ENCODE data around the gene HS3ST5. TPM values are rescaled to one million over a fixed set of nuclear protein-coding genes. Genes with fewer than 3 reads are reported as not detected.

The HS3ST5 gene
- polyA plus RNA-seq, 3 donors = not detected

GRCh38 chr6:114282292-114282691 is 60.5 kb downstream of the HS3ST5 start:
- Mint-ChIP-seq H3K4me1 (no peaks in the 10 kb centered on the region), H3K9me3 (peaks cover 0 to 1% (median 0%) of the 10 kb centered on the region in 7 donors), H3K27ac (no peak overlapping the region), H3K4me3 (no peak overlapping the region), H3K27me3 (ENCODE audit: low read depth in 3 of 3) (peaks cover 0 to 3% (median 2%) of the 10 kb centered on the region in 3 donors), H3K36me3 (no peaks in the 10 kb centered on the region)
- Histone ChIP-seq H3K36me3 (replicated peaks in 1 of 2; ENCODE audit: control insufficient read depth in 1 of 2, insufficient read depth in 2 of 2, low read length in 2 of 2) (no peaks in the 10 kb centered on the region), H3K27me3 (ENCODE audit: control insufficient read depth in 2 of 2, insufficient read depth in 2 of 2, low read length in 2 of 2) (no peaks in the 10 kb centered on the region), H3K4me1 (ENCODE audit: control insufficient read depth in 1 of 2, insufficient read depth in 2 of 2, low read length in 2 of 2) (no peaks in the 10 kb centered on the region), H3K27ac (ENCODE audit: low read depth in 1 of 2, low read length in 2 of 2) (no peak overlapping the region), H3K4me3 (replicated peaks in 1 of 3; ENCODE audit: low read depth in 2 of 3, low read length in 3 of 3) (no peak overlapping the region), H4K20me1 (ENCODE audit: insufficient read depth, low read length) (no peaks in the 10 kb centered on the region), H2AFZ (ENCODE audit: insufficient read depth, low read depth, low read length, poor library complexity, severe bottlenecking) (no peak overlapping the region), H3K79me2 (ENCODE audit: insufficient read depth, low read length) (no peaks in the 10 kb centered on the region), H3K9me3 (replicated peaks in 1 of 2; ENCODE audit: control insufficient read depth in 1 of 2, insufficient read depth in 1 of 2, low read length in 2 of 2) (no peaks in the 10 kb centered on the region), H3K9ac (ENCODE audit: insufficient read depth, low read length, poor library complexity, severe bottlenecking) (no peak overlapping the region), H3K4me2 (replicated peaks; ENCODE audit: extremely low read depth, low read length, poor library complexity, severe bottlenecking) (no peak overlapping the region)
- WGBS (ENCODE audit: insufficient coverage) = no CpG with 5 or more reads among the region's 6 CpGs
- no peak for DNase-seq
- intact Hi-C loops (cut with micrococcal nuclease) = no loop called here
- TF ChIP-seq CTCF (IDR thresholded peaks at IDR 0.05) = no peak

DNA sequence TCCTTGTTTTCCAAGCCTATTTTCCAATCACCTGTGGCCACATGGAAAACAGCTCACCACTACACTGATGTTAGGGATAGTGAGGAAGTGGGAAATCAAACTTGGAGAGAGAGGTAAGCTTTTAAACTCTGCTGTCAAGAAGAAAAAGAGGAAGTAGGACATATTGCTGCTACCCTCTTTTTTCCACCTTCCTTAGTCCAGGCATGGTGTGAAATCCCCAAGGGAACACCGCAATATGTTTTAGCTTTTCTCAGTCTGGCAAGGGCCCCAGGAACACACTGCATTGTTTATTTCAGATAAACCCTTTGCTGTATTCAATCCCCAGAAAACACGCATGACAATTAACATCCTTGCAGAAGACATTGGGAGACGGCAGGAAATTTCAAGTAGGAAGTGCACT is 61.3 kb downstream of the HS3ST5 start:
- Mint-ChIP-seq H3K36me3 (no peaks in the 10 kb centered on the region), H3K4me3 (no peak overlapping the region), H3K4me1 (no peaks in the 10 kb centered on the region), H3K27me3 (ENCODE audit: low read depth in 3 of 3) (peaks cover 0 to 3% (median 2%) of the 10 kb centered on the region in 3 donors), H3K9me3 (peaks cover 0 to 1% (median 0%) of the 10 kb centered on the region in 7 donors), H3K27ac (no peak overlapping the region)
- Histone ChIP-seq H3K36me3 (replicated peaks in 1 of 2; ENCODE audit: control insufficient read depth in 1 of 2, insufficient read depth in 2 of 2, low read length in 2 of 2) (no peaks in the 10 kb centered on the region), H3K9me3 (replicated peaks in 1 of 2; ENCODE audit: control insufficient read depth in 1 of 2, insufficient read depth in 1 of 2, low read length in 2 of 2) (no peaks in the 10 kb centered on the region), H3K4me3 (replicated peaks in 1 of 3; ENCODE audit: low read depth in 2 of 3, low read length in 3 of 3) (no peak overlapping the region), H3K4me2 (replicated peaks; ENCODE audit: extremely low read depth, low read length, poor library complexity, severe bottlenecking) (no peak overlapping the region), H3K4me1 (ENCODE audit: control insufficient read depth in 1 of 2, insufficient read depth in 2 of 2, low read length in 2 of 2) (no peaks in the 10 kb centered on the region), H4K20me1 (ENCODE audit: insufficient read depth, low read length) (no peaks in the 10 kb centered on the region), H3K27ac (ENCODE audit: low read depth in 1 of 2, low read length in 2 of 2) (no peak overlapping the region), H3K9ac (ENCODE audit: insufficient read depth, low read length, poor library complexity, severe bottlenecking) (no peak overlapping the region), H3K79me2 (ENCODE audit: insufficient read depth, low read length) (no peaks in the 10 kb centered on the region), H2AFZ (ENCODE audit: insufficient read depth, low read depth, low read length, poor library complexity, severe bottlenecking) (no peak overlapping the region), H3K27me3 (ENCODE audit: control insufficient read depth in 2 of 2, insufficient read depth in 2 of 2, low read length in 2 of 2) (no peaks in the 10 kb centered on the region)
- TF ChIP-seq CTCF (IDR thresholded peaks at IDR 0.05) = no peak
- 48% methylated on average over 3 of the region's 3 CpGs for WGBS (ENCODE audit: insufficient coverage)
- DNase-seq = no peak
- intact Hi-C loops (cut with micrococcal nuclease) = no loop called here
